ENCODE data around the gene DNAH2.
"Not testable (repeated sequence)": the region's sequence is repeated elsewhere in the genome, so short reads cannot be mapped to it uniquely, and the experiment has no call there.

DNAH2 gene

DNA sequence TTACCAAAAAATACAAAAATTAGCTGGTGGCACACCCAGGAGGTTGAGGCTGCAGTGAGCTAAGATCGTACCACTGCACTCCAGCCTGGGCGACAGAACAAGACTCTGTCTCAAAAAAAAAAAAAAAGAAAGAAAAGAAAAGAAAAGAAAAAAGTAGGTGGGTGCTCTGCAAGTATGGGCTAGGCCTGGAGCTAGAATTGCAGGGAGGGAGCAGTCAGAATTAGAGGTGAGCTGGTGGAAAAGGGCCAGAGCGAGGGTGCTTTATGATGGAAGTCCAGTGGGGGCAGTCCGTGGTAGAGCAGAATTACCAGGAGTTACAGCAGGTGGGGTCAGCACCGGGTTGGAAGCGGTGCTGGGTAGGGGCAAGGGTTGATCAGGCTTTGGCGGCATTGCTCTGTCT is 59.5 kb downstream of the DNAH2 start:
- no peak for DNase-seq (ENCODE audit: low read depth)

DNA sequence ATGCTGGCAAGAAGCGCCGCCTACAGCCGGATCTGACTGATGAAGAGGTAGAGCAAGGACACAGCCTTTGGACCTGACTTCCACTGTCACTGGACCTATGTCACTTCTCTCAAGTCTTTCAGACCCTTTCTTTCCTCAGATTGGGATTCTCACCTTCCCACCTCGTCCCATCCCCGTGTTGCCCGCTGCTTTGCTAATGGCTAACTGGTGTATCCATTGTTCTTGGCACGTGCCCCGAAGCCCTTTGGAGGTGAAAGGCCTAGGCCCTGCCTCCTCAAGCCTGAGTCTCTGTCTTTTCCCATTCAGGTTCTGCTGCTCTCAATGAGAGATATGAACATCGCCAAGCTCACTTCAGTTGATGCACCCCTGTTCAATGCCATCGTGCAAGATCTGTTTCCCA is 63.2 kb downstream of the DNAH2 start:
- DNase-seq (ENCODE audit: low read depth) = no peak

DNA sequence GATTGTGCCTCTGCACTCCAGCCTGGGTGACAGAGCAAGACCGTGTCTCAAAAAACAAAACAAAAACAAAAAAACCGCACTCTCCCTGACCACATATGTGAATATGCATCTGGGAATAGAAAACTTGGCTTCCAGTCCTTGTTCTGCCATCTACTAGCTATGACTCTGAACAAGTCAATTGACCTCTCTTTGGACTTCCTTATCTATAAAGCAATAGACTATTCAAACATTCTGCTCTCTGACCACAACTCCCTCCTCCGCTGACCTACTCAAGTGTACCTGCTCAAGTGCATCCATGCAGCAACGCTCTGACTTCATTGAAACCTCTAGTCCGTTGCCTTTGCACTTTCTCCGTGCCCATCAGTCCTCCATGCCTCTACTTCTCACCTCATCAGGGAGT is 63.9 kb downstream of the DNAH2 start:
- no peak for DNase-seq (ENCODE audit: low read depth)

DNA sequence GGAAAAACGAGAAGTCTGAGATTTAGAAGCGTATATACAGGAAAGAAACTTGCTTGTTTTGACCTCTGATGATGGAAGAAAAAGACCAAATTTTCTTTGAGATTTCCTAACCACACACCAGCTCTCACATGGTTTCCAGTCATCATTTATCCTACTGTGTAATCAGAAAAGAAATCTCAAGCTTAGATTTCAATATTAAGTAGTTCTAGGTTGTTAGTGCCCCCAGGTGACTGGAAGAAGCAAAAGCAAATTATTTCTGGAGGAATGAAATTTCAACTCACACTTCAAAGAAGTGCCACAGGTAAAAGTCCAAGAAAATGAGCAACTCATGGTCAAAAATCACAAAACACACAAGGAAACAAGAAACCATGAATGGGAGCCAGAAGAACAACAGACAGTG is 64.7 kb downstream of the DNAH2 start:
- peak; percentile 6 for DNase-seq (ENCODE audit: low read depth)

DNA sequence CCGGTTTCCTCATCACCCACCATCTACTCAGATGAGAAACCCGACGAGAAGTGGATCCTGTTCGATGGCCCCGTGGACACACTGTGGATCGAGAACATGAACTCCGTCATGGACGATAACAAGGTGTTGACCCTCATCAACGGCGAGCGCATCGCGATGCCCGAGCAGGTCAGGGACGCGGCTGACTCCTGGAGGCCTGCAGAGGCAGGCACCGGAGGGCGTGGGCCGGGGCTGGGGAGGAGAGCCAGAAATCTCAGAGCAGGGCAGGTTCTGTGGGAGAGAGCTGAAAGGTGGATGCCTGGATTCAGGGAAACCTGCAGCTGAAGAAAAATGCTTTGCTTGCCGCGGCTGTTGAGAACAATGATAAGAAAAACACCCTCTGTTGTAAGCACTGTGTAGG is 69.3 kb downstream of the DNAH2 start:
- no peak for DNase-seq (ENCODE audit: low read depth)

DNA sequence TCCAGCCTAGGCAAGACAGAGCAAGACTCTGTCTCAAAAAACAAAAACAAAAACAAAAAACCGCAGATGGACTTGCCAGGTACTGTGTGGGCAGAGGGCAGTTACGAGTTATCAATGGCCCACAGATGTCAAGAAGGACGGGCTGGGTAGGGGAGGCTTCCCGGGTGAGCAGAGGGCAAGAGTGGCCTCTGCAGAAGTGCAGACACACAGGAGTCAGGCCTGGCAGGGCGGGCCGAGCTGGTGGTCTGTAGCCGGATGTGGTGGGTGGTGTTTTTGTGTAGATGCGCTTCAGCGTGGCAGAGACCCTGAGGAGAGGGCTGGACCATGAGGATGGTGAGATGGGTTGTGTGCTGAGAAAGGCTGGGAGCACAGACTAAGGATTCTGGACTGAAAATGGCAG is 71.6 kb downstream of the DNAH2 start:
- no peak for DNase-seq (ENCODE audit: low read depth)

DNA sequence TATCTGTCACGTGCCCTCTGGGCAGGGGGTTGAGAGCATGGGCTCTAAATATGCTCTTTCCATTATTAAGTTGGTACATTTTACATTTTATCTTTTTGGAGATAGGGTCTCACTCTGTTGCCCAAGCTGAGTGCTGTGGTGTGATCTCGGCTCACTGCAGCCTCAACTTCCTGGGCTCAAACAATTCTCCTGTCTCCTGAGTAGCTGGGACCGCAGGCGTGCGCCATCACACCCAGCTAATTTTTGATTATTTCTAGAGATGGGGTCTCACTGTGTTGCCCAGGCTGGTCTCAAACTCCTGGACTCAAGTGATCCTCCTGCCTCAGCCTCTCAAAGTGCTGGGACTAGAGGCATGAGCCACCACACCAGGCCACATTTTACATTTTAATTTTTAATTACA is 72.6 kb downstream of the DNAH2 start:
- no peak for DNase-seq (ENCODE audit: low read depth)

DNA sequence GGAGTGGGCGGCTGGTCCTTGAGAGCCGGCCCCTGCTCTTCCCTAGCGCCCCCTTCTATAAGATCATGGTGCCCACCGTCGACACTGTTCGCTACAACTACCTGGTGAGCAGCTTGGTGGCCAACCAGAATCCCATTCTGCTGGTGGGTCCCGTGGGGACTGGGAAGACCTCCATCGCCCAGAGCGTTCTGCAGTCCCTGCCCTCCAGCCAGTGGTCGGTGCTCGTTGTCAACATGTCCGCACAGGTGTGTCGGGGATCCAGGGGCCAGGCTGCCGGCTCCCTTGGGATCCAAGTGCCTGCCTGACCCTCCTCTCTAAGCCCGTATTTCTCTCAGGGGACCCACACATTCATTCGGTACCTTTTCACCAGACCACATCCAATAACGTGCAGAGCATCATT is 75.1 kb downstream of the DNAH2 start:
- no peak for DNase-seq (ENCODE audit: low read depth)

DNA sequence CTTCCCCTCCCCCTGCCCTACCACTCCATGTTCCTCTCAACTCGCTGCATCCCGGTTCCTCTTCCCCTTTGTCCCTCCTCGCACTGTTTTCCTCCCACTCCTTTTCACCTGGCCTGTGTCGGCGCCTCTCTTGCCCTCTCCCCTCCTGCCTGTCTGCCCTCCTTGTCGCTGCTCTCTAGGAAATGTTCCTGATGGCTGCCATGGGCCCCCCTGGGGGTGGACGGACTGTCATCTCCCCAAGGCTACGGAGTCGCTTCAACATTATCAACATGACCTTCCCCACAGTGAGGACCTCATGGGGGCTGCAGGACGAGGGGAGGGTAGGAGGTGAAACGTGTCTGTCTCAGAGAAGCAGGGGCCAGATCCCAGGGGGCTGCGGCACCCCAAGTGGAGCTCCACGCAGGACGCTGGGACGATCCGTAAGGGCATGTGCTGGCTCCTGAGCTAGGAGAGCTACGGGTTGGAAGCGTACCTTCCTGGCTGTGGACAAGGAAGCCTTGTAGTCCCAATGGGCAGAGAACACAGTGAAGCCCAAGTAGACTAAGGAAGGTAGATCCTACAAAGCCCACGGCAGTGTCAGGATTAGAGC is 76.6 kb downstream of the DNAH2 start:
- no peak for DNase-seq (ENCODE audit: low read depth)

DNA sequence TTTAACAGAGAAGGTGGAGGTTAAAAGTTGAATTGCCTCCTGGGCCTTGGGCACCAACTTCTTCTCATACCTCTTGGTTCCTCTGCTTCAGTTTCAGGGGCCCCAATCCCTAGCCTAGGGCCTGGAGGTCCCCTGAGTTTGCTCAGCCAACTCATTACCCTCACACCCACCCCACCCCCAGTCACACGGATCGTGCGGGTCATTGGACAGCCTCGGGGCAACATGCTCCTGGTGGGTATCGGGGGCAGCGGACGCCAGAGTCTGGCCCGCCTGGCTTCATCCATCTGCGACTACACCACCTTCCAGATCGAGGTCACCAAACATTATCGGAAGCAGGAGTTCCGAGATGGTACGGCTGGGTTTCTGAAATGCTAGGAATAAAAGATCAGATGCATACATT is 80.4 kb downstream of the DNAH2 start:
- DNase-seq (ENCODE audit: low read depth) = no peak

DNA sequence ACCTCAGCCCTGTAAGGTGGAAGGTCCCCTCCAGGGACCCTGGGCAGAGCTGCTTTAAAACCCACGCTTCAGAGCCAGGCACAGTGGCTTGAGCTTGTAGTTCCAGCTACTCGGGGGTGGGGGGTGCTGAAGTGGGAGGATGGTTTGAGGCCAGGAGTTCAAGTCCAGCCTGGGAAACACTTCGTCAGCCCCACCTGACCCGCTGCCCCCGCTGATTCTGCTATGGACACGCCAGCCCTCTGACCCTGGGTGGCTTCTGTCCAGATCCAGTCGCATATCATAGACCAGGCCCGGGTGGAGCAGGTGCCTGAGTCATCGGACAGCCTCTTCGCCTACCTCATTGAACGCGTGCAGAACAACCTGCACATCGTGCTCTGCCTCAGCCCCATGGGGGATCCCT is 81.3 kb downstream of the DNAH2 start:
- DNase-seq (ENCODE audit: low read depth) = no peak

DNA sequence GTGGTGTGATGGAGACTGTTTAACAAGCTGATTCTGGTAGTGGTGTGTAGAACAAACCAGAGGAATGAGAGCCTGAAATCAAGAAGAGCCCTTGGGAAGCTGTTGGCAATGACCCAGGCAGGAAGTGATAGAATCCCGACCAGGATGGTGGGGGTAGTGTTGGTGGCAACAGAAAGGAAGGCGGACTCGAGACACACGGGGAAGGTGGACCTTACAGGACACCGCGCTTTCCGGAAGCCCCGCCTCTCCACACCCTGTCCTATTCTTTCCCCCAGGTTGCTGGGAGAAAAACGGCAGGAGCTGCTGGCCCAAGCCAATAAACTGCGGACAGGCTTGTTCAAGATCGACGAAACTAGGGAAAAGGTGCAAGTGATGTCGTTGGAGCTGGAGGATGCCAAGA is 86.4 kb downstream of the DNAH2 start:
- DNase-seq (ENCODE audit: low read depth) = no peak

DNA sequence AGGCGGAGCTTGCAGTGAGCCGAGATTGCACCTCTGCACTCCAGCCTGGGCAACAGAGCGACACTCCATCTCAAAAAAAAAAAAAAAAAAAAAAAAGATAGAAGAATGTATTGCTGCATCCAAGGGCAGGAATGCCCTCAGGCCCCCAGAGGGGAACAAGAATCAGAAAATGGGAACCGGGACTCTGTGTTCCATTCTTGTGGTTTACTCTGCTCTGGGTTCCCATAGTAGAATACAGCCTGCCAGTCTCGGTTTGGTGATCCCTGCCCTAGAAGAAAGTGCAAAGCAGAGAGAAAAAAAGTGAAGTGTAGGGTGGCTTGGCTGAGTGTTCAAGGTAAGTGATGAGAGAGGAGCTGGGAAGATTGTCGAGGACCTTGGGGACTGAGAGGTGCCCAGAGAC is 89.0 kb downstream of the DNAH2 start:
- DNase-seq (ENCODE audit: low read depth) = no peak

DNA sequence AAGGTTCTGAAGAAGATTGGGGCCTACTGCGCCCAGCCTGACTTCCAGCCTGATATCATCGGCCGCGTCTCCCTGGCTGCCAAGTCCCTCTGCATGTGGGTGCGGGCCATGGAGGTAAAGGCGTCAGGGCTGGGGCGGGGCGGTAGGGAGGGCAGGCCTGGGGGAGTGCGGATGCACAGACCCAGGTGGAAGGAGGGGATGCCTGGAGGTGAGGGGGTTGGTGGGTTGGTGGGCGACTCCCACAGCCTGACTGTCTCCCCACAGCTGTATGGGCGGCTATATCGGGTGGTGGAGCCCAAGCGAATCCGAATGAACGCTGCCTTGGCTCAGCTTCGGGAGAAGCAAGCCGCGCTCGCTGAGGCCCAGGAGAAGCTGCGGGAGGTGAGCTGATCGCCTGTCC is 89.7 kb downstream of the DNAH2 start:
- DNase-seq (ENCODE audit: low read depth) = no peak

DNA sequence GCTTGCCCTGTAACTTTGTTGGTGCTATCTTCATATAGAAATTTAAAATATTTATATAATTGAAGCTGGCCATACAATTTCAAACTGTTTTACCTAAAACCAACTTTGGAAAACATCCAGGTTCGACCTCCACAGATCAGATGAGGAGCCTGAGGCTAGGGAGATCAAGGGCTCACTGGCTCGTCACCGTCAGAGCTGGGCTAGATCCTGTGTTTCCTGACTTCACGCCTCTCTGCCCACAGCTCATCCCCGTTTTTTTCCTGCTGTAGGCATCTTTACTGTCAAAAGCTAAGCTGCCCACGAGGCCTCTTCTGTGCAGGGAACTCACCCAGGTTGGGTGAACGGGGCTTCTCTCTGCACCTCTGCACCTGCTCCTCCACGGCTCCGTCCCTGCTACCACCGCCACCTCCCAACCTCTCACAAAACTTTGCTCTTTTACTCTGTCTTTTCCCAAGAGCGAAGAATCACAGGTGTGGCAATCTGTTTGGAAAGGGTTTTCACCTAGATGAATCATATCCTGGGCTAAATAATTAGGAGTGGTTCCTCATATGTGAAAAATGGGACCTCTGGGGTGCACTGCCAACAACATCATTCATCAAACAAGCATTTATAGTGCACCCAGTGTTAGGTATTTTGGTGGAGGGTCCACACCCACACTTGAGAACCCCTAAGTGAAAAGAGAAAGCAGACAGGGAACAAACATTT is 91.7 kb downstream of the DNAH2 start:
- DNase-seq (ENCODE audit: low read depth) = no peak

DNA sequence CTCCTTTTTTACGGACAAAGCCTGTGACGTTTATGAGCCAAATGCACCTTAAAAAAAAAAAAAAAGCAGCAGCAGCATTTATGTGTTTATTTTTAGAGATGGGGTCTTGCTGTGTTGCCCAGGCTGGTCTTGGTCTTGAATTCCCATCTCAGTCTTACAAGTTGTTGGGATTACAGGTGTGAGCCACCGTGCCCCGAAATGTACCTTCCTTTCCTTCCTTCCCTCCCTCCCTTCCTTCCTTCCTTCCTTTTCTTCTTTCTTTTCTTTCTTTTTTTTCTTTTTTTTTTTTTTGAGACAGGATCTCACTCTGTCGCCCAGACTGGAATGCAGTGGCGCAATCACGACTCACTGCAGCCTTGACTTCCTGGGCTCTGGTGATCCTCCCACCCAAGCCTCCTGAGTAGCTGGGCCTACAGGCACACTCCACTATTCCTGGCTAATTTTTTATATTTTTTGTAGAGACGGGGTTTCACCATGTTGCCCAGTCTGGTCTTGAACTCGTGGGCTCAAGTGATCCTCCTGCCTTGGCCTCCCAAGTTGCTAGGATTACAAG is 92.3 kb downstream of the DNAH2 start:
- DNase-seq (ENCODE audit: low read depth) = not testable (repeated sequence)

DNA sequence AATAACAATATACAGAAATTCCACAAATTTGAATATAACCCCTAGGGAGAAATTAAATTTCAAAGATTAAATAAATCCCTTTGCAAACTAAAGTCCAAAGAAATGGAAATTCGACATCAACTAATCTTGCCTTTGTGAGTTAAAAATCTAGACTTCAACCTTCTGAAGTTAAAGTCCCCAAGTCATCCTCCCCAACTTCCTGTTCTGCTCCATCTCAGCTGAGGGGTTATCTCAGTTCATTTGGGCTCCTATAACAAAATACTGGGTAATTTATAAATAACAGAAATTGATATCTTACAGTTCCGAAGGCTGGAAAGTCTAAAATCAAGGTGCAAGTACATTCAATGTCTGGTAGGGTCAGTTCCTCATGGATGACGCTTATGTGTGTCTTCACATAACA is 93.7 kb downstream of the DNAH2 start:
- no peak for DNase-seq (ENCODE audit: low read depth)

DNA sequence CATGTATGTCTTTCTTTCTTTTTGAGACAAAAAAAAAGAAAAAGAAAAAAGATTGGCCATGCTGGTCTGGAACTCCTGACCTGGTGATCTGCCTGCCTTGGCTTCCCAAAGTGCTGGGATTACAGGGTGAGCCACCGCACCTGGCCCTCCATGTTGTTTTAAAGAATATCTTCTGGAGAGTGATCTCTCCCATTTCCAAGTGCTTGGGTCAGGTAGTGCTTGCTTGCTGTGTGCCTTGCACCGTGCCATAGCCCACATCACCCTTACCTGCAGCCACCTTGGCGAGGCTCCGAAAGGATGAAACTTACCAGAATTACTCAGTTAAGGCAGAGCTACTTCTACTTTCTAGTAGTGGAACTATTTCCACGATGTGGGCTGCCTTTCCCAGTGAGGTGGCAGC is 97.4 kb downstream of the DNAH2 start:
- DNase-seq (ENCODE audit: low read depth) = no peak

DNA sequence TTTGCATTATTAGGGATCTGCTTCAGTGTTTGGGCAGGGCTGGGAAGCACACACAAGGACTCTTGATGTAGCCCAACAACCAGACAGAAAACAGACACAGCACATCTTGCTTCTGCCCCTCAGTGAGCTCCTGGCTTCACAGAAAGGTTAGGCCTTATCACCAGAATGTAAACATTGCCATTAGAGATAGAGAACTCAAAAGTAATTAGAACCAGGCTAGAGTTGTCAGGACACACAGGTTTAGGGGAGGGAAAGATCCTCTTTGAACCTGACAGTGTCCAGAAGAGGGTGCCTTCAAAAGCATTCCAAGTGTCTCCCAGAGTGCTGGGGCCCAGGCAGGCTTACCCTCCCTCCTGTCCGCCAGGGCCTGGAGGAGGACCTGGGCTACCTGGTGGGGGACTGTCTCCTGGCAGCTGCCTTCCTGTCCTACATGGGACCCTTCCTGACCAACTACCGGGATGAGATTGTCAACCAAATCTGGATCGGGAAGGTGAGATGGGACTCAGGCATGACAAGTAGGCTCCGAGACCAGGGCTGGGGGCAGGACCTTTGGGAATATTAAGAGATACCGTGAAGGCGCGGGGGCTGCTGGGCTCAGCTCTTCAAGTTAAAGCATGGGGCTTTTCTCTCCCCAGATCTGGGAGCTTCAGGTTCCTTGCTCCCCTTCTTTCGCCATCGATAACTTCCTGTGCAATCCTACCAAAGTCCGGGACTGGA is 99.5 kb downstream of the DNAH2 start:
- DNase-seq (ENCODE audit: low read depth) = no peak

DNA sequence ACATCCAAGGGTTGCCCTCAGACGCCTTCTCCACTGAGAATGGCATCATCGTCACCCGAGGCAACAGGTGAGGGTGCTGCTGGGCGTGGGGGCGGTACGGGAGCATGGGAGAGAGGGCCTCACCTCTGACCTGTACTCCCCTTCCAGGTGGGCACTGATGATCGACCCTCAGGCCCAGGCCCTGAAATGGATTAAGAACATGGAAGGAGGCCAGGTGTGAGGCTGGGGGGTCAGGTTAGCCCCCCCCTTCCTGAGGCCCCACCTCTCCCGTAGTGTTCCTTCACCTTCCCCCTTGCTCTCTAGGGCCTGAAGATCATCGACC is 100.1 kb downstream of the DNAH2 start:
- no peak for DNase-seq (ENCODE audit: low read depth)

DNA sequence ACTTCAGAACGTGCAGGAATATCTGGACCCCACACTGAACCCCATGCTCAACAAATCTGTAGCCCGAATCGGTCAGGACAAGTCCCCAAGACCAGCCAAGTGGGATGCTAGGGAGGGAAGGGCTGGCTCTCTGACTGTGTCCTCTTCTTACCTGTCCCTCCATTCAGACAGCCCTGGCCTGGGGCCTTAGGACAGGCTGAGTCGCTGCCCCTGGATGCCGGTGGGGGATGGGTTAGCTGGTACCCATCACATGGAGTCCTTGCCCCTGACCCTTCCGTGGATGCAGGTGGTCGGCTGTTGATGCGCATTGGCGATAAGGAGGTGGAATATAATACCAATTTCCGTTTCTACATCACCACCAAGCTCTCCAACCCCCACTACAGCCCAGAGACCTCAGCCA is 100.5 kb downstream of the DNAH2 start:
- no peak for DNase-seq (ENCODE audit: low read depth)

DNA sequence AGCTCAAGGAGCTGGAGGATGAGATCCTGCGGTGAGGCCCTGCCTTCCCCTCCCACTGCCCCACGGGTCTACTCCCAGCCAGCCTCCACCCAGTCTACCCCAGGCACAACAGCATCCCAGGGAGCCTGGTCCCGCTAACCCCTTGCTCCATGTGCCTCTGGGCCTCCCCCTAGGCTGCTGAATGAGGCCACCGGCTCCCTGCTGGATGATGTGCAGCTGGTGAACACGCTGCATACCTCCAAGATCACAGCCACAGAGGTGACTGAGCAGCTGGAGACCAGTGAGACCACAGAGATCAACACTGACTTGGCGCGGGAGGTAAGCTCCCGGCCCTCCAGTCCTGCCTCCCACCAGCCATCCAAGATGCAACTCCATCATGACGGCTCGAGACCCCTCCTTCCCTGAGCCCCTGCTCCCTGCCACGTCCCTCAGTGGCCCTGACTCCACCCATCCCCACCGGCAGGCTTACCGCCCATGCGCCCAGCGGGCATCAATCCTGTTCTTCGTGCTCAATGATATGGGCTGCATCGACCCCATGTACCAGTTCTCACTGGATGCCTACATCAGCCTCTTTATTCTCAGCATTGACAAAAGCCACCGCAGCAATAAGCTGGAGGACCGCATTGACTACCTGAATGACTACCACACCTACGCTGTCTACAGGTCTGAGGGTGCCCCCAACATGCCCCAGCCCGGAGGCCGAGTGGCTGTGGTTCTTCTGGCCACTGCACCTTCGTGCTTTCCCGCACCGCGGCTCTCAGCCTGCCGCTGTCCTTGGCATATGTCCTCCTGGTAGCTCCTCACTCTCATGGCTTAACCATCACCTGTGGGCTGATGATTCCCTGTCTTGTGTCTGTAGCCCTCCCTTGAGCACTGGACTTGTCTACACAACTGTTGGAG is 101.5 kb downstream of the DNAH2 start:
- no peak for DNase-seq (ENCODE audit: low read depth)

DNA sequence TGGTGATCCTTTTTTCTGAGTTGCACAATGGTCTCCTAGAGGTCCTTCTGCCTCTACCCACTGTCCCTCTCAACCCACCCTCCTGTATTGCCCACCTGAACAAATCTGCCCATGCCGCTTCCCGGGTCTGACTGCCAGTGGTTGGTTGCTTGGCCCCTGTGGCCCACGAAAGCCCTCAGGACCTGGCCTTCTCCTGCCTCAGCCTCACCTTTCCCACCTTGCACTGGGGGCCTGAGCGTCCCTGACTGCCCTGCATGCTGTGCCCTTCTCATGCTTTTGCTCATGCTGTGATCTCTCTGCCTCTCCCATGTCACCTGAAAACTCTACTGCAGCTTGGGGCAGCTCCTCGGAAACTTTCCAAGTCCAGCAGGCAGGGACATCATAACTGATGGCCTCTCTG is 102.7 kb downstream of the DNAH2 start:
- DNase-seq (ENCODE audit: low read depth) = no peak

Measured in GM04503 (cell line).